ENCODE data around the gene VMP1.

DNA sequence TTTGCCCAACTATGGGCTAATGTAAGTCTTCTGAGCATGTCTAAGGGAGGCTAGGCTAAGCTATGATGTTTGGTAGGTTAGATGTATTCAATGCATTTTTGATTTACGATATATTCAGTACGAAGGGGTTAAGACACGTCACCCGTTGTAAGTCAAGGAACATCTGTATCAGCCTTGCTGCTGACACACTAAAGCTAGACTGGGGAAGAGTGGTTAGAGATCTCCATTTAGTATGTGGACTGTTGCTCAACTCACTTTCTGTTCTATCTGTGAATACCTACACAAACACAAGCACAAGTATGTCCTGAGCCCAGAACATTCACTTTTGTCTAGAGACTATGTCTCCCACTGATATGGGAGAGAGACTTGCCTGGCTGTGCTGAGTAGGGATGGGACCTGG is 71.5 kb downstream of the VMP1 start:
- no peak for TF ChIP-seq CTCF (IDR thresholded peaks at IDR 0.05)
- TF ChIP-seq JUN (CRISPR knock-in tag; IDR thresholded peaks at IDR 0.05), result no peak
- no peak for TF ChIP-seq NR2C2 (CRISPR knock-in tag; IDR thresholded peaks at IDR 0.05)
- TF ChIP-seq, protein P1, sequence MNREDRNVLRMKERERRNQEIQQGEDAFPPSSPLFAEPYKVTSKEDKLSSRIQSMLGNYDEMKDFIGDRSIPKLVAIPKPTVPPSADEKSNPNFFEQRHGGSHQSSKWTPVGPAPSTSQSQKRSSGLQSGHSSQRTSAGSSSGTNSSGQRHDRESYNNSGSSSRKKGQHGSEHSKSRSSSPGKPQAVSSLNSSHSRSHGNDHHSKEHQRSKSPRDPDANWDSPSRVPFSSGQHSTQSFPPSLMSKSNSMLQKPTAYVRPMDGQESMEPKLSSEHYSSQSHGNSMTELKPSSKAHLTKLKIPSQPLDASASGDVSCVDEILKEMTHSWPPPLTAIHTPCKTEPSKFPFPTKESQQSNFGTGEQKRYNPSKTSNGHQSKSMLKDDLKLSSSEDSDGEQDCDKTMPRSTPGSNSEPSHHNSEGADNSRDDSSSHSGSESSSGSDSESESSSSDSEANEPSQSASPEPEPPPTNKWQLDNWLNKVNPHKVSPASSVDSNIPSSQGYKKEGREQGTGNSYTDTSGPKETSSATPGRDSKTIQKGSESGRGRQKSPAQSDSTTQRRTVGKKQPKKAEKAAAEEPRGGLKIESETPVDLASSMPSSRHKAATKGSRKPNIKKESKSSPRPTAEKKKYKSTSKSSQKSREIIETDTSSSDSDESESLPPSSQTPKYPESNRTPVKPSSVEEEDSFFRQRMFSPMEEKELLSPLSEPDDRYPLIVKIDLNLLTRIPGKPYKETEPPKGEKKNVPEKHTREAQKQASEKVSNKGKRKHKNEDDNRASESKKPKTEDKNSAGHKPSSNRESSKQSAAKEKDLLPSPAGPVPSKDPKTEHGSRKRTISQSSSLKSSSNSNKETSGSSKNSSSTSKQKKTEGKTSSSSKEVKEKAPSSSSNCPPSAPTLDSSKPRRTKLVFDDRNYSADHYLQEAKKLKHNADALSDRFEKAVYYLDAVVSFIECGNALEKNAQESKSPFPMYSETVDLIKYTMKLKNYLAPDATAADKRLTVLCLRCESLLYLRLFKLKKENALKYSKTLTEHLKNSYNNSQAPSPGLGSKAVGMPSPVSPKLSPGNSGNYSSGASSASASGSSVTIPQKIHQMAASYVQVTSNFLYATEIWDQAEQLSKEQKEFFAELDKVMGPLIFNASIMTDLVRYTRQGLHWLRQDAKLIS (CRISPR knock-in tag; IDR thresholded peaks at IDR 0.05; ENCODE audit: borderline replicate concordance), result no peak
- TF ChIP-seq ZNF425 (CRISPR knock-in tag; conservative IDR thresholded peaks at IDR 0.05), result no peak

Measured in WTC11 (cell line).